Measurements from ENCODE around the gene COCH. TPM values are rescaled to one million over a fixed set of nuclear protein-coding genes. Genes with fewer than 3 reads are reported as not detected.

Gene COCH
- total and polyA plus RNA-seq, 2 experiments from 2014 or later, result 12.9 to 20.6 TPM

GRCh38 chr14:30906752-30907658 is 32.6 kb downstream of the COCH start:
- DNase-seq (ENCODE audit: low spot score) (no peak), ATAC-seq (no peak)
- Histone ChIP-seq H3K4me2 (no peak overlapping the region), H2AFZ (no peak overlapping the region), H3K4me1 (ENCODE audit: insufficient read depth) (no peaks in the 10 kb centered on the region), H3K79me2 (replicated peaks; ENCODE audit: insufficient read depth) (no peaks in the 10 kb centered on the region), H3K9me2 (ENCODE audit: insufficient read depth) (no peaks in the 10 kb centered on the region), H3K4me3 (no peak overlapping the region), H3K36me3 (ENCODE audit: insufficient read depth) (peaks cover 9% of the 10 kb centered on the region), H3F3A (replicated peaks; ENCODE audit: low read depth) (no peaks in the 10 kb centered on the region), H3K27ac (ENCODE audit: low read depth) (no peak overlapping the region), H4K20me1 (replicated peaks; ENCODE audit: insufficient read depth) (no peaks in the 10 kb centered on the region; the same call in 1 of the 2 replicates), H3K27me3 (ENCODE audit: insufficient read depth) (no peaks in the 10 kb centered on the region)
- Mint-ChIP-seq H3K4me3 (no peak overlapping the region), H3K9me3 (no peaks in the 10 kb centered on the region), H3K4me1 (no peaks in the 10 kb centered on the region), H3K27me3 (ENCODE audit: insufficient read depth, low read depth, poor library complexity) (no peaks in the 10 kb centered on the region), H3K27ac (no peak overlapping the region), H3K36me3 (ENCODE audit: low read depth) (peaks cover 35% of the 10 kb centered on the region)
- TF ChIP-seq ZNF462 (CRISPR knock-in tag; IDR thresholded peaks at IDR 0.05) (no peak), CTCF (conservative IDR thresholded peaks at IDR 0.05; ENCODE audit: low read depth in 2 of 2) (peak in 1 of 2 experiments; percentile 34; a peak in 3 of 4 replicates)

Measured in GM23338 (cell line).